Fibroblast of skin of scalp (primary cell): ENCODE results near the gene IHH.

Experiments
- DNase-seq: peaks from one replicate; pipeline ENCODE4 v3.0.0-alpha.2; 2013

Gene IHH

DNA sequence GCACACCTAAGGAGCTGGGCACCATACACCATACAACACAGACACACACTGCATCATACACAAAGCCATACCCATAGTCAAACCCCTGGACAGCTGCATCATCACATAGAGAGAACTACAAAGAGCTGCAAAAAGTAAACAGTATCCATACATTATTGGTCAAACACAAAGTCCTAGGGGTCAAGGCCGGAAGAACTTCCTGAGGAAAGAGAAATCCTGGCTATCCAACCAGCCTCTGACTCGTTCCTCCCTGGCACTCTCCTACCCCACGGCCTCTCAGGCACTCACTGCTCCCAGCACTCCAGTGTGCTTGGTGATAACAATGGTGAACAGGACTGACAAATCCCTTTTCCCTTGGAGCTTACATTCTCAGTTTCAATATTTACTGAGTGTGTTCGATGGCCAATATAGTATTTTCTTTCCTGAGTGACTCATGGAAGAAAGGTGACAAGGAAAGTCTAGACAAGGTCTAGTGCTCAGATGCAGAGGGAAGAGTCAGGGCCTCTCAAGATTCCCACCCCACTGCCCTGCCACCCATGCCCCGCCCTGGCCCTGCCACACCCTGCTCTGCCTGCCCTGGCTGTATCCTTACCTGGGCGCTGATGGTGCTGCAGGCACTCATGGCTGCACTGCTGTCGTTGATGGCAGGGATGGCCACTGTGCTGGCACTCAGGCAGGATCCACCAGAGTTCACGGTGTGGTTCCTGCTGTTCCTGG, 22.8 kb downstream of the IHH start:
- no peak for DNase-seq

DNA sequence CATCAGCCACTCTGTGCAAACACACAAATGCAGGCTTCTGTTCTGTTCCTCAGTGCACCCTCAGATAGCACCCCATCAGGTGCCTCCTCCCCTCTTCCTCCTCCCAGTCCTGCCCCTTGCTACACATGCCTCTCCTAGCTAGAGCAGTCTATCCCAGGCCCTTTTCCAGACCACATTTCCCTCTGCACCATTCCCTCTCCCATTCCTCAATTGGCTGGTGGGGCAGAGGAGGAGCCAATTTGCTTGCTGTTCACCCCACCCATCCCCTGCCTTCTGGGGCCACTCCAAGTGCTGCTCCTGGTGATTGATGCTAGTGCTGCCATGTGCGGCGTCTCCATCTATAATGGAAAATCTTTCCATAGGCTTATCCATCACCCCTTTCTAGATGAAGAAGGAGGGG, 24.8 kb downstream of the IHH start:
- DNase-seq = no peak

- DNase-seq = no peak
These were observed 25.9 kb downstream of the IHH start for GRCh38 chr2:219034823-219035222.

DNA sequence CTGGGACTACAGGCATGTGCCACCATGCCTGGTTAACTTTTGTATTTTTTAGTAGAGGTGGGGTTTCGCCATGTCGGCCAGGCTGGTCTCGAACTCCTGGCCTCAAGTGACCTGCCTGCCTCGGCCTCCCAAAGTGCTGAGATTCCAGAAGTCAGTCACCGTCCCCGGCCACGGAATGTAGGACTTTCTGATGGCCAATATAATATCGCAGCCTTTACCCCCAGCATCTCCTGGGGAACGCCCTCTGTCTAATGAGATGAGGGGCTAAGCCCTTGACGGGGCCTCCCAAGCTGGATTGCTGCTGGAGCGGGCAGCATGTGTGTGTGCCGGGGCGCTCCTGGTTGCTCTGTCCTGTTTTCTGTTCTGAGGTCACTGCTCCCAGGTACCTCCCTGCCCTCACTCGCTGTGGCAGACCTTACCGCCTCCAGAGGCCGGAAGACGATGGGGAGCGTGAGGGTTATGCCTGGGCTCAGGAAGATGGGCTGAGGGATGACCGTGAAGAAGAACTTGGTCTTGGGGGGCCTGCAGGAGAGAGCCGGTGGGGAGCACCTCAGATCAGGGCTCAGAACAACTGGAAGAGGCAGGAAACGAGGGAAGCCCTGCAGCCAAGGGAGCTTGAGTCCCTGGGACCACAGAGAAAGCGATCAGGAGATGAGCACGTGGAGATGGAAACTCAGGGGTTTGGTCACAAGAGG, 28.5 kb downstream of the IHH start:
- DNase-seq = no peak

DNA sequence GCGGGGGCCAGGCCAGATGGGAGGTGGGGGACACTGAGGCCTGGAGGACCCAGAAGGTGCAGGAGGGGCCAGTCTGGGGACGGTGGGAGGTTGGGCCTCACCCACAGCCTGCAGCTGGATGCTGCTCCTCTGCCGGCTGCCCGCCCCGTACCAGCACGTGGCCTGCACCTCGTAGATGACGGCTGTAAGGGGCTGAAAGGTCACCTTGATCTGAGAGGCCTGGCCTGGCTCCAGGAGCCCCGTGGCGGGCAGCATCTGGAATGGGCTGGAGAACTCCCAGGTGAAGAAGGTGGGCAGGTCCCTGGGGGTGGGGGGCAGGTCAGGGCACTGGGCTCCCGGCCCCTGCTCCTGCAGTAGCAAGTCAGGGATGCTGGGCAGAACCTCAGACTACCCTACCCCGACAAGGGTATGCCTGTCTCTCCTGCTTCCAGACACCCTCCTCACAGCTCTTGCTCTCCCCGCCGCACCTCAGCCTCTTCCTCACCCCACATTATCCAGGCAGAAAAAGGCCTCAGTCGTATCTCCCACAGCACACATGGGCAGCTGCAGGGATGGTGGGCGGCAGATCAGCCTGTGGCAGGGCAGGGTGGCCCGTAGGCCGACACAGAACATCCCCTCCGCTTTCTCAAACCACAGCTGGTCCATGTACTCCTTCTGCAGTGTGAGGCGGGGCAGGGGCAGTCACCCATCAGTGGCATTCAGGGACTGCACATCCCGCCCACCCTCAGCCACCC, 29.5 kb downstream of the IHH start:
- DNase-seq = no peak

GRCh38 chr2:219030177-219030940, 30.4 kb downstream of the IHH start:
- no peak for DNase-seq

GRCh38 chr2:219029829-219030165, 30.9 kb downstream of the IHH start:
- DNase-seq = peak; percentile 67

GRCh38 chr2:219028996-219029828, 31.5 kb downstream of the IHH start:
- DNase-seq = no peak

DNA sequence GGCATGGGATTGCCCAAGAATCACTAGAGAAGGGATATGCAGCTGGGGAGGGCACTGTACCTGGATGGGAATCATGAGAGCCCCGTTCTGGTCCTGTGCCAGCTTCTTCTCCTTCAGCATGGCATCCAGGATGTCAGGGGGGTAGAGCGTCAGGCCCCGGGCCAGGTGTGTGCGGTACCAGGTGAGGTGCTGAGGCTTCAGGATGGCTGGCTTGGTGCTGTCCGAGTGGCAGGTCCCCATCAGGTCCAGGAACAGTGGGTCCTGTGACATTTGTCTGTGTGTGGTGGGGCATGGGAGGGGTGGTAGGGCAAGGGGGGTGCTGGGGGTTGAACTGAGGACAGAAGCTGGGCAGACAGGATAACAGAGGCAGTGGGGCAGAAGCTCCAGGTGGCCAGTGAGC, 32.6 kb downstream of the IHH start:
- no peak for DNase-seq

DNA sequence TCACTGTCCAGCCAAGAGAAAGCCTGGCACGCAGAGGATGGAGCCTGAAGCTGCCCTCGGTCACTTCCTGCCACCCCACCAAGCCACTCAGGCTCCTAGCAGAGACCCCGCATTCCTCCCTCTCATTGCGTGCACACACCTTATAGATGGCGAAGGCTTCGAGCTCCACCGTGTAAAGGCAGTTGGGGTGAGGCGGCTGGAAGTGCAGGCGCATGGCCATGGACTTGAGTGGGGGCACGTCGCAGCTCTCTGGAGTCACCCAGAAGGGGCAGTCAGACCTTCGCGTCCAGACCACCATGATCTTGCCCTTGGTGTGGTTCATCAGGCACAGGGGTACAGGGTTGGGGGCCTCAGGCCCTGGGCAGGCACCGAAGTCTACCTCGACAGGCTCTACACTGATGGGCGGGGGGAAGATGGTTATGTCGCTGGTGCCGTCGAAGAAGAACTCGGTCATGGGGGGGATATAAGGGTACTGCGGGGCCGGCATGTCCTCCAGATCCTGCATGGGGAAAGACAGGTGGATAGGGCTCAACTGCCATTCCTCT, 33.1 kb downstream of the IHH start:
- DNase-seq = no peak

DNA sequence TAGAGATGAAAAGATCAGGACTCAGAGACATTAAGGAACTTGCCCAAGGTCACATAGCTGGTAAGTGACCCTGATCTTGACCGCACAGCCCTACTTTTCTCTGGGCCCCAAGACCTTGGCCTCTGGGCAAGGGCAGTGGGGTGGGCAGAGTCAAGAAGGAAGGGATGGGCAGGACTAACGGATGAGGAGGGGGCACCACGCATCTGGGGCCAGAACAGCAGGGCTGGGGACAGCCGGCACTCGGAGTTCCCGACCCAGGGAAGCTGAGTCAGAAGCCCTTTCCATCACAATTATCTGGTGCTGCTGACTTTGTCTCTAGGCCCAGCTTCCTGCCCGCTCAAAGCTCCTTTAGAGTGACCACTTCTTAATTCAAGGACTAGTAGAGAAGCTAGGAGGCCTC, 33.8 kb downstream of the IHH start:
- DNase-seq = no peak

DNA sequence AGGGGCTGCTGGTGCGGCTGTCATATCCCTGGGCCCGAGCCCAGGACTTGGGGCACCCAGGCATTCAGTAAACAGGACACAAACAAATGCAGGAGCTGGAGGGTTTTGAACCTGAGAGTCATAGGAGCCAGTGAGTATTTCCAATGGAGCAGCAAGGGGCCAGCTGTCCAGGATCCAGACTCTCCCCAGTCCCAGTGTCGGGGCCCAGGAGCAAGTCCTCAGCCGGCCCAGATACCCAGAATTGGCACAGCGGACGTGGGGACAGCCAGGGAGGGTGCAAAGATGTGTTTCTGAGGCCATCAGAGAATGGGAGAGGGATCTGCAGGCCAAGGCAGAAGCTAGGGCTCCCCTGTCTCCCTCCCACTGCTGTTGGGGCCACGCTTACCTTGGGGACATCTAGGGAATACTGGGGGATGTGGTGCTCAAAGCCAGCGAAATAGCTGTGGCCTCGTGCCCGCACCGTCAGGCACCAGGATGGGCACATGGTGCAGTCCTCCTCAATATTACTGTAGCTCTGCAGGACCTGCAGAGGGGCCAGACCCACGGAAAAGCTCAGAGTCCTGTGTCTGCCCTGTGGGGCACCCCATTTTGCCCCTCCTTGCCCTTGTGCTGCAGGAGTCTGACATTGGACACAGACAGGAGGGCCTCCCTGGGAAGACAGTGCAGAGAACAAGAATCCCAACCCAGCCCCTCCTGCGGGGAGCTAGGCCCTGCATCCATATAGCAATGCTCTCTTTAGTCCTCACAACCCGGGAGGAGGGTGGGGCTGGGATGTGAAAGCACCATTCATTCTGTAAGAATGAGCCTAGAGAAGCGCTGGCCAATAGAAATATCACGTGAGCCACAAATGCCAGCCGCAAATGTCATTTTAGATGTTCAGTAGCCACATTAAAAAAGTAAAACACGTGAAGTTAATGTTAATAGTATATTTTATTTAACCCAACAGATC, 34.8 kb downstream of the IHH start:
- DNase-seq = no peak

DNA sequence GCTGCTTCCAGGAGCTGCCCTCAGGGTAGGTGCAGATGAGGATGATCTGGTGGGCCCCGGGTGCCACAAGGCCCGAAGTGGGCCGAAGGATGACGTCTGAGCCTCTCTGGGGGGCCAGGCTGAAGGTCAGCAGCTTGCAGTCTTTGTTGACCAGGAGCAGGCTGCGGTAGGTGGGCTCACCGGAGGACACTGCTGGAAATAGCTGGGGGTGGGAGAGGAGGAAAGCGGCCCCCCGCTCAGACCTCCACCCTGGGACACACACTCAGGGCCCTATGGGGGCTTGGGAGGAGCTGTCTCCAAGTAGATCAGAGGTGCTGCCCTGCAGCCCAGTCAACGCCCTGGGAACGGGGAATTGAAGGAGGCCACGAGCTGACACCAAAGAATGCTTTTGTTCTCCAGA, 36.7 kb downstream of the IHH start:
- DNase-seq = no peak

- no peak for DNase-seq
These were observed 37.6 kb downstream of the IHH start for GRCh38 chr2:219023045-219023605.

- DNase-seq = no peak
These were observed 38.1 kb downstream of the IHH start for GRCh38 chr2:219022616-219023015.

DNA sequence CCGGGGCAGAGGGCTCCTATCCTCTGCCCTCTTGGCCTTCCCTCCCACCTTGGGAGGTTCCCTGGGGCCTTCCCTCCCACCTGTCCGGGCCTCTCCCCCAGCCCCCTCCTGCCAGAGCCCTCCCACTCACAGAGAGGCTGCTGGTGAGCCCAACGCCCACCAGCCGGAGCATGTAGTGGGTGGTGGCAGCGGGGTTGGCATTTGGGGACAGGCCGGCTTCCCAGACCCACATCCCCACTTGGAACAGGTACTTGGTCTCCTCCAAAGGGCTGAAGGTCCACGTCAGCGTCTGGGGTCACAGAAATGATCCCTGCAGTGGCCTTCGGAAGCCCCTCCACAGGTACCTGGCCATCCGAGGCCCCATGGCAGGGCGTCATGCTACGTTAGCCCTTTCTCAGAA, 38.7 kb downstream of the IHH start:
- no peak for DNase-seq

GRCh38 chr2:219021591-219021990, 39.1 kb downstream of the IHH start:
- DNase-seq = no peak

DNA sequence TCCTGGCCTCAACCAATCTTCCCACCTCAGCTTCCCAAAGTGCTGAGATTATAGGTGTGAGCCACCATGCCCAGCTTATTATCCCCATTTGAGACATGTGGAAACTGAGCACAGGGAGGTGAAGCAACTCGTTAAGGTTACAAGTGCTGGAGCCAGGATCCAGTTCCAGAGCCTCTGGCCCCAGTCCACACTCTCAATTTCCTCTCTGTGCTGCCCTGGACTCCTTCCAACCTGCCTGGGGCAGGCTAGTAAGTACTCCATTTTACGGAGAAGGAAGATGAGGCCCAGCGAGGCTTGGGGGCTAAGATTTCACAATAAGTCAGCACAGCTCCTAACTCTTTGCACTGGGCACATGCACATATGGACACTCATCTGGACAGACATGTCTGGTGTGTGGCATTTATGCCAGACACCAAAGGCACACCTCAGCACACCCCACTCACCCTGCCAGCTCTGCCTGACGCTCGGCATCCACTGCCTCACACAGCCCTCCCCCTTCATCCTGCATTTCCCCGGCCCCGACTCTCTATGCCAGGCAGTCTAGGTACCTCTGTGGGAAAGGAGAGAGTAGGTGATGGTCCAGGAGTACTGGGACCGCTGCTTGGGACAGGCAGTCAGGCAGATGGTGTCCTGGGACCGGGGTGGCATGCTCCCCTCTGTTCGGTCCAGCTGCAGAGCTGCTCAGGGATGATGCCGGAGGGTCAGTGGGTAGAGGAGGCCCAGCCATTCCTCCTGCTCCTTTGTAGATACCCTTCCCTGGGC, 39.9 kb downstream of the IHH start:
- no peak for DNase-seq

- no peak for DNase-seq
These were observed 41.3 kb downstream of the IHH start for GRCh38 chr2:219019436-219019835.

DNA sequence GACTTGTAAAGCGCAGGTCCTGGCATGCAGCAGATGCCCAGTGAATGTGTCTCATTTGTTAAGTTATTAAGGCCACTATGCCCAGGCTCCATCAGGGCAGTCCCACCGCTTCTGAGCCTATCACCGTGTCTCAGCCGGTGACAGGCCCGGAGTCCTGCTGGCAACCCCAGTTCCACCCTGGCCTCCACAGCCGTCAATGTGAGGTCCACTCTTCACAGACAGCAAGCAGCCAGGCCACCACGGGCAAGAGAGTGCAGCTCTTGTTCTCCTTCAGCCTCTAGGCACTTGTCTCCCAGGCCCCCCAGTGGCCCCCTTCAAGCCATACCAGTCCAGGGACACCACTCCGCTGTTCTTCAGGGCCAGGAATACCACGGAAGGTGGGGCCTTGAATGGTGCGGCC, 42.0 kb downstream of the IHH start:
- no peak for DNase-seq
